Measurements from ENCODE around the gene RPGRIP1L.

GRCh38 chr16:53646506-53646905, 57.2 kb downstream of the RPGRIP1L start:
- TF ChIP-seq CTCF (optimal IDR thresholded peaks at IDR 0.05 in 1 of 3, IDR thresholded peaks at IDR 0.05 in 1 of 3, conservative IDR thresholded peaks at IDR 0.05 in 1 of 3; ENCODE audit: extremely low read depth in 1 of 3, insufficient read depth in 2 of 3, low read length in 3 of 3): no peak
- no peak for TF ChIP-seq EZH2 (IDR thresholded peaks at IDR 0.05; ENCODE audit: low read length)

Data from keratinocyte (primary cell).